Tibial nerve (tissue), 4 donors: ENCODE measurements around the gene ANXA11.

ENCODE experiments used
- EP300 ChIP-seq, 2 donors: sonication (generic); formaldehyde crosslinking; IDR thresholded peaks; one replicate each; pipeline ENCODE4 v1.6.1; 2017; ENCODE audit warnings: antibody characterized with exemption in 2 of 2, mild to moderate bottlenecking in 1 of 2
- TF ChIP-seq, protein P1 (sequence below), 5 experiments: fragments of 200-600 bp in 3 of 5; fragments of 450-650 bp in 2 of 5; sonication (generic) in 3 of 5; IDR thresholded peaks; one replicate each; pipeline ENCODE4 v1.5.1; 2016 to 2019; ENCODE audit warnings: antibody characterized with exemption in 5 of 5, mild to moderate bottlenecking in 3 of 5, moderate library complexity in 2 of 5

DNA sequence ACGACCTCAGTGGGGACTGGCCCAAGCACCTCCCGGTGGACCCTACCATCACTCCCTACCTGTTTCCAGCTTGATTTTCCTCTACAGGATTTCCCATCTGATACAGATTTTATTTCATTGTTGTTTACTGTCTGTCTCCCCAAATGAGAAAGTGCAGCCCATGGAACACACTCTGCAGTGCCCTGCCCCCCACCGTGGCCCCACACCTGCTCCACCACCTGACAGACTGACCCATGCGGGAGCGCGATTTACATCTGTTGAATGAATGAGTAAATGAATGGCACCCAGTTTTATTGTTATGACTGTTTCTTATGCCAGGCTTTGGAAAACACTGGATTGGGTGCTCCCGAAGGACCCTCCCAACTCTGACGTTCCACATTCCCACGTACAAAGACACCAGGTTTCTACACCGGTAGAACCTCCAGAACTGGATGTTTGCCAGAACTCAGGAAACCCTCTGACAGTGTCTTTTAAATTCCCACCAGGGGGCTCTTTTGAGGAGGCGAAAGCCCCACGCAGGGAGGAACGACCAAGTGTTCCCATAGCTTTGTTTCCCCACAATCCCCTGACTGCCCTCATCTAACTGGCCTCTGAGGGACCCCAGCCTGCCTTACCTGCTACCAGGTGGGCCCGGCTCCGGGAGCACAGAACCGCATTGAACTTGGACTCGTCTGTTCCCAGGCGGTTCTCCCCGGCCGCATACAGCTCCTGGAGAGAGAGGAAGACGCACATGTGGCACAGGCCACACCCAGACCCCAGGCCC lies 43.8 kb downstream of the ANXA11 start:
- TF ChIP-seq, protein P1, sequence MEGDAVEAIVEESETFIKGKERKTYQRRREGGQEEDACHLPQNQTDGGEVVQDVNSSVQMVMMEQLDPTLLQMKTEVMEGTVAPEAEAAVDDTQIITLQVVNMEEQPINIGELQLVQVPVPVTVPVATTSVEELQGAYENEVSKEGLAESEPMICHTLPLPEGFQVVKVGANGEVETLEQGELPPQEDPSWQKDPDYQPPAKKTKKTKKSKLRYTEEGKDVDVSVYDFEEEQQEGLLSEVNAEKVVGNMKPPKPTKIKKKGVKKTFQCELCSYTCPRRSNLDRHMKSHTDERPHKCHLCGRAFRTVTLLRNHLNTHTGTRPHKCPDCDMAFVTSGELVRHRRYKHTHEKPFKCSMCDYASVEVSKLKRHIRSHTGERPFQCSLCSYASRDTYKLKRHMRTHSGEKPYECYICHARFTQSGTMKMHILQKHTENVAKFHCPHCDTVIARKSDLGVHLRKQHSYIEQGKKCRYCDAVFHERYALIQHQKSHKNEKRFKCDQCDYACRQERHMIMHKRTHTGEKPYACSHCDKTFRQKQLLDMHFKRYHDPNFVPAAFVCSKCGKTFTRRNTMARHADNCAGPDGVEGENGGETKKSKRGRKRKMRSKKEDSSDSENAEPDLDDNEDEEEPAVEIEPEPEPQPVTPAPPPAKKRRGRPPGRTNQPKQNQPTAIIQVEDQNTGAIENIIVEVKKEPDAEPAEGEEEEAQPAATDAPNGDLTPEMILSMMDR (IDR thresholded peaks at IDR 0.05): no peak
- TF ChIP-seq EP300 (IDR thresholded peaks at IDR 0.05): no peak
